GM12878 (cell line): ENCODE results near the gene EHD1. TPM values are rescaled to one million over a fixed set of nuclear protein-coding genes. Genes with fewer than 3 reads are reported as not detected.

ENCODE experiments used
- BCL11A ChIP-seq: IDR thresholded peaks from 2 replicates; pipeline ENCODE4 v1.6.1; 2011; ENCODE audit warnings: low read depth, low read length
- BHLHE40 ChIP-seq, 2 experiments: fragments of 450-650 bp in 1 of 2; IDR thresholded peaks; 2 replicates each; pipeline ENCODE4 v1.6.1; 2011 to 2017; ENCODE audit warnings: low read depth in 2 of 2, borderline replicate concordance in 1 of 2, improper control_type of control experiment in 1 of 2, low read length in 1 of 2, mild to moderate bottlenecking in 1 of 2
- BRCA1 ChIP-seq: IDR thresholded peaks from 2 replicates; pipeline ENCODE4 v1.6.1; 2011; ENCODE audit warnings: low read depth, low read length, improper control_type of control experiment
- CBX5 ChIP-seq: sonication (generic); IDR thresholded peaks from 2 replicates; pipeline ENCODE4 v1.6.1; 2016; ENCODE audit warnings: low read depth, moderate library complexity, mild to moderate bottlenecking, inconsistent platforms
- EGR1 ChIP-seq, 2 experiments: IDR thresholded peaks; 1 replicate in 1 of 2; 2 replicates in 1 of 2; pipeline ENCODE4 v1.6.1; 2011 to 2012; ENCODE audit warnings: low read depth in 2 of 2, low read length in 2 of 2, borderline replicate concordance in 1 of 2, mild to moderate bottlenecking in 1 of 2, moderate library complexity in 1 of 2
- ESRRA ChIP-seq: IDR thresholded peaks from 2 replicates; pipeline ENCODE4 v1.6.1; 2012; ENCODE audit warnings: mild to moderate bottlenecking, low read length, improper control_type of control experiment
- EZH2 ChIP-seq: IDR thresholded peaks from 2 replicates; pipeline ENCODE4 v1.6.1; 2012; ENCODE audit warnings: low read depth, mild to moderate bottlenecking, control low read depth, inconsistent platforms, low read length, borderline replicate concordance; ENCODE audit not compliant: control insufficient read depth
- MEF2B ChIP-seq: fragments of 450-650 bp; IDR thresholded peaks from 2 replicates; pipeline ENCODE4 v1.6.1; 2018; ENCODE audit warnings: mild to moderate bottlenecking, moderate library complexity; ENCODE audit not compliant: partially characterized antibody, poor library complexity, severe bottlenecking
- MTA3 ChIP-seq: IDR thresholded peaks from 2 replicates; pipeline ENCODE4 v1.6.1; 2012; ENCODE audit warnings: low read length, inconsistent platforms, borderline replicate concordance
- MXI1 ChIP-seq: fragments of 150-350 bp; IDR thresholded peaks from 2 replicates; pipeline ENCODE4 v1.6.1; 2011; ENCODE audit warnings: low read depth, mild to moderate bottlenecking, inconsistent platforms, low read length, improper control_type of control experiment
- NBN ChIP-seq: fragments of 450-650 bp; IDR thresholded peaks from 2 replicates; pipeline ENCODE4 v1.6.1; 2016
- NFIC ChIP-seq: IDR thresholded peaks from 2 replicates; pipeline ENCODE4 v1.6.1; 2012; ENCODE audit warnings: low read depth, mild to moderate bottlenecking, inconsistent platforms, low read length, moderate library complexity
- NFYB ChIP-seq: IDR thresholded peaks from 2 replicates; pipeline ENCODE4 v1.6.1; 2011; ENCODE audit warnings: low read depth, mild to moderate bottlenecking, low read length, improper control_type of control experiment, moderate library complexity; ENCODE audit not compliant: insufficient read depth
- RCOR1 ChIP-seq: conservative IDR thresholded peaks from 2 replicates; pipeline ENCODE4 v1.6.1; 2012; ENCODE audit warnings: low read depth, low read length, improper control_type of control experiment
- ZBED1 ChIP-seq: IDR thresholded peaks from 2 replicates; pipeline ENCODE4 v1.6.1; 2016; ENCODE audit warnings: borderline replicate concordance
- ZNF207 ChIP-seq: fragments of 450-650 bp; IDR thresholded peaks from 2 replicates; pipeline ENCODE4 v1.6.1; 2014; ENCODE audit warnings: antibody characterized with exemption, mild to moderate bottlenecking, borderline replicate concordance
- polyA plus RNA-seq, 11 experiments: library from polyadenylated mRNA; depleted of rRNA in 4 of 11; unstranded in 6 of 11; stranded (reverse) in 5 of 11; fragments of >200 nt; fragmentation: Nextera tagmentation in 4 of 11; fragmentation: Illumina TruSeq in 1 of 11; extraction: Ambion mirVana in 4 of 11; extraction: Trizol in 1 of 11; gene quantifications; 1 replicate in 1 of 11; 2 replicates in 10 of 11; pipeline versions ENCODE4 v1.2.1 to v1.2.3, GENCODE V29; 2011 to 2016; ENCODE audit warnings: inconsistent platforms in 2 of 11, missing spikeins in 2 of 11, low read depth in 1 of 11
- total RNA-seq, 4 experiments: library from RNA; depleted of rRNA in 3 of 4; stranded (reverse); fragments of >200 nt in 3 of 4; fragmentation: Illumina TruSeq in 1 of 4; extraction: Trizol in 1 of 4; gene quantifications; 2 replicates each; pipeline versions ENCODE4 v1.2.1 to v1.2.3, GENCODE V29; 2013 to 2021
- TF ChIP-seq, protein P1 (sequence below): fragments of 450-650 bp; IDR thresholded peaks from 2 replicates; pipeline ENCODE4 v1.6.1; 2016; ENCODE audit warnings: mild to moderate bottlenecking
- TF ChIP-seq, protein P2 (sequence below), 3 experiments: IDR thresholded peaks in 2 of 3; conservative IDR thresholded peaks in 1 of 3; 2 replicates each; pipeline ENCODE4 v1.5.1; 2011; ENCODE audit warnings: low read depth in 3 of 3, low read length in 3 of 3, mild to moderate bottlenecking in 3 of 3, control low read depth in 2 of 3, moderate library complexity in 2 of 3, inconsistent platforms in 1 of 3, mixed read lengths in 1 of 3; ENCODE audit not compliant: control insufficient read depth in 2 of 3, insufficient read depth in 1 of 3; ENCODE audit errors: extremely low read depth in 1 of 3
- TF ChIP-seq, protein P3 (sequence below): fragments of 450-650 bp; IDR thresholded peaks from 2 replicates; pipeline ENCODE4 v1.6.1; 2014; ENCODE audit warnings: mild to moderate bottlenecking
- TF ChIP-seq, protein P4 (sequence below): fragments of 450-650 bp; IDR thresholded peaks from 2 replicates; pipeline ENCODE4 v1.6.1; 2016; ENCODE audit warnings: mild to moderate bottlenecking, moderate library complexity, borderline replicate concordance

EHD1 gene
- total and polyA plus RNA-seq, 10 of the 15 experiments (the other 5 are each of a cell fraction or from before 2014, with no cell fraction given), result 1.0 to 165 (median 66.5) TPM

DNA sequence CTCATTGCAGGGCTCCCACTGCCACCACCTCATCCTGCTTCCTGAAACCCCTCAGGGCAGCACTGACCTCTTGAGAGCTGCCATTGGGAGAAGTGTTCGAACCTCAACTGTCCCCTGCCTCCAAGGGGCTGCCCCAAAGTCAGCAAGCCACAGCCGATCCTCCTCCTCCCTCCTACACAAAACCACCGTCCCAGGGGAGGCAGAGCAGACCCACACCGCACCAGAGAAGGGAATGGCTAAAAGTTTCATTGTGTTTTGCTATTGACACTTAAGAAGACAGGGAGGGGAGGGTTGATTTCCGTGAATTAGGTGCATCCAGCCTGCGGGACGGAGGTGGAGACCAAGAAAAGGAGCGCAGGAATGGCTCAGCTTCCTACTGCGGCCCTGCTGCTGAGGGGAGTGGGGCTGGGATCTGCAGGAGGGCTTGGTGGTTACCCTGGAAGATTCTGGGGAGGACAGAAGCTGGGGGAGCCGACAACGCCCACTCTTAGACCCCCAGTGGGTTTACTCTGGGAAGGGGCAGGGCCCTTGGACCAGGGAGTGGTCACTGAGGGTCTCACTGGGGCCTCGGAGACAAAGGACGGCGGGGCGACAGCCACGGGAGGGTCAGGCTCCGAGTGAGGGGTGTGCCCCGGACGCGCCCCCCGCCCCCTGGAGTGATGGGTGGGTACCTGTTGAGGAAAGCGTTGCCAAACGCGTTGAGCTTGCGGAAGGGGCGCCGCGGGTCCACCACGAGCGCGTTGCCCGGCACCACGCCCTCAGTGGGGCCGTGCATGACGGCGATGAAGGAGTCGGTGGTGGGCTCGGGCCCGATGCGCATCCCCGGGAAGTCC lies 815 bp downstream of the EHD1 start (continued):
- TF ChIP-seq ESRRA, result no peak
- TF ChIP-seq EGR1 (IDR thresholded peaks at IDR 0.05; ENCODE audit: borderline replicate concordance in 1 of 2, low read depth in 2 of 2, low read length in 2 of 2), result peak in 1 of 2 experiments; percentile 71; a peak in 2 of 3 replicates
- TF ChIP-seq, protein P1, sequence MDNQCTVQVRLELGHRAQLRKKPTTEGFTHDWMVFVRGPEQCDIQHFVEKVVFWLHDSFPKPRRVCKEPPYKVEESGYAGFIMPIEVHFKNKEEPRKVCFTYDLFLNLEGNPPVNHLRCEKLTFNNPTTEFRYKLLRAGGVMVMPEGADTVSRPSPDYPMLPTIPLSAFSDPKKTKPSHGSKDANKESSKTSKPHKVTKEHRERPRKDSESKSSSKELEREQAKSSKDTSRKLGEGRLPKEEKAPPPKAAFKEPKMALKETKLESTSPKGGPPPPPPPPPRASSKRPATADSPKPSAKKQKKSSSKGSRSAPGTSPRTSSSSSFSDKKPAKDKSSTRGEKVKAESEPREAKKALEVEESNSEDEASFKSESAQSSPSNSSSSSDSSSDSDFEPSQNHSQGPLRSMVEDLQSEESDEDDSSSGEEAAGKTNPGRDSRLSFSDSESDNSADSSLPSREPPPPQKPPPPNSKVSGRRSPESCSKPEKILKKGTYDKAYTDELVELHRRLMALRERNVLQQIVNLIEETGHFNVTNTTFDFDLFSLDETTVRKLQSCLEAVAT, result 0 out of 2 replicates have a peak, but pooled peaks have one; percentile 48
- no peak for TF ChIP-seq ZNF207
- TF ChIP-seq MEF2B, result peak; percentile 96
- no peak for TF ChIP-seq MTA3
- no peak for TF ChIP-seq EZH2
- TF ChIP-seq, protein P2, sequence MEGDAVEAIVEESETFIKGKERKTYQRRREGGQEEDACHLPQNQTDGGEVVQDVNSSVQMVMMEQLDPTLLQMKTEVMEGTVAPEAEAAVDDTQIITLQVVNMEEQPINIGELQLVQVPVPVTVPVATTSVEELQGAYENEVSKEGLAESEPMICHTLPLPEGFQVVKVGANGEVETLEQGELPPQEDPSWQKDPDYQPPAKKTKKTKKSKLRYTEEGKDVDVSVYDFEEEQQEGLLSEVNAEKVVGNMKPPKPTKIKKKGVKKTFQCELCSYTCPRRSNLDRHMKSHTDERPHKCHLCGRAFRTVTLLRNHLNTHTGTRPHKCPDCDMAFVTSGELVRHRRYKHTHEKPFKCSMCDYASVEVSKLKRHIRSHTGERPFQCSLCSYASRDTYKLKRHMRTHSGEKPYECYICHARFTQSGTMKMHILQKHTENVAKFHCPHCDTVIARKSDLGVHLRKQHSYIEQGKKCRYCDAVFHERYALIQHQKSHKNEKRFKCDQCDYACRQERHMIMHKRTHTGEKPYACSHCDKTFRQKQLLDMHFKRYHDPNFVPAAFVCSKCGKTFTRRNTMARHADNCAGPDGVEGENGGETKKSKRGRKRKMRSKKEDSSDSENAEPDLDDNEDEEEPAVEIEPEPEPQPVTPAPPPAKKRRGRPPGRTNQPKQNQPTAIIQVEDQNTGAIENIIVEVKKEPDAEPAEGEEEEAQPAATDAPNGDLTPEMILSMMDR (IDR thresholded peaks at IDR 0.05 in 2 of 3, conservative IDR thresholded peaks at IDR 0.05 in 1 of 3; ENCODE audit: control insufficient read depth in 2 of 3, extremely low read depth in 1 of 3, insufficient read depth in 1 of 3, low read depth in 3 of 3, low read length in 3 of 3), result no peak
- TF ChIP-seq MXI1, result no peak
- TF ChIP-seq, protein P3, sequence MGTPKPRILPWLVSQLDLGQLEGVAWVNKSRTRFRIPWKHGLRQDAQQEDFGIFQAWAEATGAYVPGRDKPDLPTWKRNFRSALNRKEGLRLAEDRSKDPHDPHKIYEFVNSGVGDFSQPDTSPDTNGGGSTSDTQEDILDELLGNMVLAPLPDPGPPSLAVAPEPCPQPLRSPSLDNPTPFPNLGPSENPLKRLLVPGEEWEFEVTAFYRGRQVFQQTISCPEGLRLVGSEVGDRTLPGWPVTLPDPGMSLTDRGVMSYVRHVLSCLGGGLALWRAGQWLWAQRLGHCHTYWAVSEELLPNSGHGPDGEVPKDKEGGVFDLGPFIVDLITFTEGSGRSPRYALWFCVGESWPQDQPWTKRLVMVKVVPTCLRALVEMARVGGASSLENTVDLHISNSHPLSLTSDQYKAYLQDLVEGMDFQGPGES, result no peak
- TF ChIP-seq NFYB, result no peak
- no peak for TF ChIP-seq NFIC
- no peak for TF ChIP-seq RCOR1
- TF ChIP-seq BHLHE40 (IDR thresholded peaks at IDR 0.05; ENCODE audit: borderline replicate concordance in 1 of 2, low read depth in 2 of 2, low read length in 1 of 2), result peak in 1 of 2 experiments; percentile 51; a peak in 2 of 4 replicates
- TF ChIP-seq, protein P4, sequence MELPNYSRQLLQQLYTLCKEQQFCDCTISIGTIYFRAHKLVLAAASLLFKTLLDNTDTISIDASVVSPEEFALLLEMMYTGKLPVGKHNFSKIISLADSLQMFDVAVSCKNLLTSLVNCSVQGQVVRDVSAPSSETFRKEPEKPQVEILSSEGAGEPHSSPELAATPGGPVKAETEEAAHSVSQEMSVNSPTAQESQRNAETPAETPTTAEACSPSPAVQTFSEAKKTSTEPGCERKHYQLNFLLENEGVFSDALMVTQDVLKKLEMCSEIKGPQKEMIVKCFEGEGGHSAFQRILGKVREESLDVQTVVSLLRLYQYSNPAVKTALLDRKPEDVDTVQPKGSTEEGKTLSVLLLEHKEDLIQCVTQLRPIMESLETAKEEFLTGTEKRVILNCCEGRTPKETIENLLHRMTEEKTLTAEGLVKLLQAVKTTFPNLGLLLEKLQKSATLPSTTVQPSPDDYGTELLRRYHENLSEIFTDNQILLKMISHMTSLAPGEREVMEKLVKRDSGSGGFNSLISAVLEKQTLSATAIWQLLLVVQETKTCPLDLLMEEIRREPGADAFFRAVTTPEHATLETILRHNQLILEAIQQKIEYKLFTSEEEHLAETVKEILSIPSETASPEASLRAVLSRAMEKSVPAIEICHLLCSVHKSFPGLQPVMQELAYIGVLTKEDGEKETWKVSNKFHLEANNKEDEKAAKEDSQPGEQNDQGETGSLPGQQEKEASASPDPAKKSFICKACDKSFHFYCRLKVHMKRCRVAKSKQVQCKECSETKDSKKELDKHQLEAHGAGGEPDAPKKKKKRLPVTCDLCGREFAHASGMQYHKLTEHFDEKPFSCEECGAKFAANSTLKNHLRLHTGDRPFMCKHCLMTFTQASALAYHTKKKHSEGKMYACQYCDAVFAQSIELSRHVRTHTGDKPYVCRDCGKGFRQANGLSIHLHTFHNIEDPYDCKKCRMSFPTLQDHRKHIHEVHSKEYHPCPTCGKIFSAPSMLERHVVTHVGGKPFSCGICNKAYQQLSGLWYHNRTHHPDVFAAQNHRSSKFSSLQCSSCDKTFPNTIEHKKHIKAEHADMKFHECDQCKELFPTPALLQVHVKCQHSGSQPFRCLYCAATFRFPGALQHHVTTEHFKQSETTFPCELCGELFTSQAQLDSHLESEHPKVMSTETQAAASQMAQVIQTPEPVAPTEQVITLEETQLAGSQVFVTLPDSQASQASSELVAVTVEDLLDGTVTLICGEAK, result no peak
- peak; percentile 54; the same call in 1 of the 2 replicates for TF ChIP-seq NBN
- TF ChIP-seq CBX5, result no peak
- TF ChIP-seq ZBED1, result no peak
- no peak for TF ChIP-seq BRCA1
- TF ChIP-seq BCL11A, result peak; percentile 71; the same call in 1 of the 2 replicates
